ENCODE results near the gene NT5DC3. TPM values are rescaled to one million over a fixed set of nuclear protein-coding genes. Genes with fewer than 3 reads are reported as not detected.

Gene NT5DC3
- total RNA-seq, 2 experiments from 2014 or later: 4.7 to 7.5 TPM

DNA sequence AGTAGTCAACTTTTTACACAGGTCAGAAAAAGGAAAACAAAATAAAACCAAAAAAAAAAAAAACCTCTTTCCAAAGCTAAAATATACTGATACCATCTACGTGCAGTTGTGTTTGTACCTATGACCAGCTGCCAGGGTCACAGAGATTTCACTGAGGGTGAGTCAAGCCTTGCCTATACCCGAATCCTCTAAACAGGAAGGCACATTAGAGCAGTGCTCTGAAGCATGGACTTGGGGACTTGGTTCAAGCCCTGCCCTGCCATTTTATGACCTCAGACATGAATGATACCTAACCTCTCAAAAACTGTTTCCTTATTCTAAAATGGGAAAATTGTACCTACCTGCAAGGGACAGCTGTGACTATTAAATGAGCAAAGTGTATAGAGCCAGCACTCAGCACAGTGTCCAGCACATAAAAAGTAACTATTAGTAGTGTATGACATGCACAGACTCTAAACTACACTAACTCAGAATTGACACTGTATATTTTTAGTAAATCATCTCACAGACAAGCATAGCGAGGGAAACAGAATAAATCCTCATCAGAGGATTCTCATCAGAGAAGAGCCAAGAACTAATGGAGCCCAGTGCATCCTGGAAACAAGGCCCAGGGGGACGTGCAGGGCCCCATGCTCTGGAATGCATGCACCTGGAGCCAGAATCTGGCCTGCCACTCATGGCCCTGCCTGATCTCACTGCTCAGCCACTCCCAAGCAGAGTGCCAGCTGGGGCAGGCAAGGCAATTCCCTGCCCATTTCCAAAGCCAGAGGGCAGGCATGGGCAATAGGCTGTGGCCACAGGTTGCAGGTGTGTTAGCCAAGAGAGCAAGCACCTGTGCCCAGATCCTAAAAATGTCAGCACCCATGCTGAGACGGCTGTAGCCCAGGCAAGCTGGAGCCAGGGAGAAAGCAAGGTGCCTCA, 57.0 kb downstream of the NT5DC3 start:
- Histone ChIP-seq H3K4me2 (ENCODE audit: low read length) (no peak overlapping the region), H4K20me1 (ENCODE audit: insufficient read depth, low read length) (no peaks in the 10 kb centered on the region), H3K79me2 (ENCODE audit: insufficient read depth, low read depth, low read length) (no peaks in the 10 kb centered on the region), H3K9me2 (ENCODE audit: insufficient read depth, low read length) (no peaks in the 10 kb centered on the region), H3K36me3 (ENCODE audit: insufficient read depth, low read length) (peaks cover 13% of the 10 kb centered on the region; the same call in 1 of the 2 replicates), H3K9me3 (ENCODE audit: low read length) (no peaks in the 10 kb centered on the region), H3K27ac (ENCODE audit: low read depth, low read length, poor library complexity, severe bottlenecking) (no peak overlapping the region), H3K4me3 (ENCODE audit: low read depth, low read length, poor library complexity, severe bottlenecking) (no peak overlapping the region), H3K4me1 (ENCODE audit: insufficient read depth, low read length, poor library complexity, severe bottlenecking) (no peaks in the 10 kb centered on the region), H2AFZ (ENCODE audit: low read length) (no peak overlapping the region)
- TF ChIP-seq, protein P1, sequence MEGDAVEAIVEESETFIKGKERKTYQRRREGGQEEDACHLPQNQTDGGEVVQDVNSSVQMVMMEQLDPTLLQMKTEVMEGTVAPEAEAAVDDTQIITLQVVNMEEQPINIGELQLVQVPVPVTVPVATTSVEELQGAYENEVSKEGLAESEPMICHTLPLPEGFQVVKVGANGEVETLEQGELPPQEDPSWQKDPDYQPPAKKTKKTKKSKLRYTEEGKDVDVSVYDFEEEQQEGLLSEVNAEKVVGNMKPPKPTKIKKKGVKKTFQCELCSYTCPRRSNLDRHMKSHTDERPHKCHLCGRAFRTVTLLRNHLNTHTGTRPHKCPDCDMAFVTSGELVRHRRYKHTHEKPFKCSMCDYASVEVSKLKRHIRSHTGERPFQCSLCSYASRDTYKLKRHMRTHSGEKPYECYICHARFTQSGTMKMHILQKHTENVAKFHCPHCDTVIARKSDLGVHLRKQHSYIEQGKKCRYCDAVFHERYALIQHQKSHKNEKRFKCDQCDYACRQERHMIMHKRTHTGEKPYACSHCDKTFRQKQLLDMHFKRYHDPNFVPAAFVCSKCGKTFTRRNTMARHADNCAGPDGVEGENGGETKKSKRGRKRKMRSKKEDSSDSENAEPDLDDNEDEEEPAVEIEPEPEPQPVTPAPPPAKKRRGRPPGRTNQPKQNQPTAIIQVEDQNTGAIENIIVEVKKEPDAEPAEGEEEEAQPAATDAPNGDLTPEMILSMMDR (conservative IDR thresholded peaks at IDR 0.05; ENCODE audit: low read length): no peak
- no peak for TF ChIP-seq EZH2phosphoT487 (IDR thresholded peaks at IDR 0.05; ENCODE audit: borderline replicate concordance, low read depth, low read length)
- CTCF ChIA-PET (ENCODE audit: unreplicated experiment): no interaction called here
- BruUV-seq (replicated peaks): no TSS peak
- intact Hi-C loops (cut with micrococcal nuclease; ENCODE audit: unreplicated experiment): no loop called here
- DNase-seq (ENCODE audit: low spot score): no peak
- POLR2A ChIA-PET: interaction anchor here (0.6 kb wide), 1 partner anchor 31 kb away, joined by 3 read pairs; no protein-coding TSS in a partner anchor

DNA sequence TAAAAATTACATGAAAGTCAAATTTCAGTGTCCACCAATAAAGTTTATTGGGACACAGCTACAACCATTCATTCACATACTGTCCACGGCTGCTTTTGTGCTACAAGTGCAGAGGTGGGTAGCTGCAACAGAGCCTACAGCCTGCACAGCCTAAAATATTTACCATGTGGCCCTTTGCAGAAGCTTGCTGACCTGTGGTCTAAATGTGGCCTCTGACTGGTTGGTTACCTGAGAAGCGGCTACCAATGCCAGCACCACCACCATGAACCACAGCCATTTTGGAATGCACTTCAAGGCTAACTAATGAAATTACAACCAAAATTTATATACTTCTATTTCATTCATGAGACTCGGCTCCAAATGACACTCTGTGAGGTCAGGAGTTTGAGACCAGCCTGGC, 58.6 kb downstream of the NT5DC3 start:
- H3K4me1 ChIP-seq (ENCODE audit: insufficient read depth, low read length, poor library complexity, severe bottlenecking): no peaks in the 10 kb centered on the region
- H3K36me3 ChIP-seq (ENCODE audit: insufficient read depth, low read length): peaks cover 13% of the 10 kb centered on the region; the same call in 1 of the 2 replicates
- no peak overlapping the region for H2AFZ ChIP-seq (ENCODE audit: low read length)
- no peak overlapping the region for H3K4me3 ChIP-seq (ENCODE audit: low read depth, low read length, poor library complexity, severe bottlenecking)
- no TSS peak for BruUV-seq (replicated peaks)
- no peak overlapping the region for H3K27ac ChIP-seq (ENCODE audit: low read depth, low read length, poor library complexity, severe bottlenecking)
- DNase-seq (ENCODE audit: low spot score): no peak
- CTCF ChIA-PET (ENCODE audit: unreplicated experiment): no interaction called here
- intact Hi-C loops (cut with micrococcal nuclease; ENCODE audit: unreplicated experiment): no loop called here
- H3K9me2 ChIP-seq (ENCODE audit: insufficient read depth, low read length): no peaks in the 10 kb centered on the region
- no peak overlapping the region for H3K4me2 ChIP-seq (ENCODE audit: low read length)
- TF ChIP-seq EZH2phosphoT487 (IDR thresholded peaks at IDR 0.05; ENCODE audit: borderline replicate concordance, low read depth, low read length): no peak
- TF ChIP-seq, protein P1 (conservative IDR thresholded peaks at IDR 0.05; ENCODE audit: low read length): no peak
- no peaks in the 10 kb centered on the region for H4K20me1 ChIP-seq (ENCODE audit: insufficient read depth, low read length)
- H3K9me3 ChIP-seq (ENCODE audit: low read length): no peaks in the 10 kb centered on the region
- POLR2A ChIA-PET: no interaction called here
- no peaks in the 10 kb centered on the region for H3K79me2 ChIP-seq (ENCODE audit: insufficient read depth, low read depth, low read length)

DNA sequence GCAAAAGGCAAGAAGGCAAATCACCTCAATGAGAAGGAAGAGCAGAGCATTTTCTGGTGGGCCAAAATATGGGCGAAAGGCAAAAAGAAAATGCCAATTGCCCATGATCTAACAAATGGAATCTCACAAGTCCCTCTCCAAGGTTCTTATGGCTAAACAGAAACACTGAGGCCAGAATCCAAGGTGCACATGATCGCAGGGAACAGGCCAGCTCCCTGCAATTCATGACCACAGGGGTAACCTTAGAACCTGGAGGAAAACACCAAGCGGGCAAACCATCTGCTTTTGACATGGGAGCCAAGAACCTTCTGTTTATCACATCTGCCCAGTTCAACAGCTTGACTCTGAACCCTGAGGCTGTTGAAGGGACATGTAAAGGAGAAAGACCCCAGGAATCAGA, 60.0 kb downstream of the NT5DC3 start:
- Histone ChIP-seq H3K27ac (ENCODE audit: low read depth, low read length, poor library complexity, severe bottlenecking) (no peak overlapping the region), H2AFZ (ENCODE audit: low read length) (no peak overlapping the region), H3K9me3 (ENCODE audit: low read length) (no peaks in the 10 kb centered on the region), H4K20me1 (ENCODE audit: insufficient read depth, low read length) (no peaks in the 10 kb centered on the region), H3K79me2 (ENCODE audit: insufficient read depth, low read depth, low read length) (no peaks in the 10 kb centered on the region), H3K4me3 (ENCODE audit: low read depth, low read length, poor library complexity, severe bottlenecking) (no peak overlapping the region), H3K4me2 (ENCODE audit: low read length) (no peak overlapping the region), H3K4me1 (ENCODE audit: insufficient read depth, low read length, poor library complexity, severe bottlenecking) (no peaks in the 10 kb centered on the region), H3K36me3 (ENCODE audit: insufficient read depth, low read length) (peaks cover 13% of the 10 kb centered on the region; the same call in 1 of the 2 replicates), H3K9me2 (ENCODE audit: insufficient read depth, low read length) (no peaks in the 10 kb centered on the region)
- BruUV-seq (replicated peaks): no TSS peak
- intact Hi-C loops (cut with micrococcal nuclease; ENCODE audit: unreplicated experiment): no loop called here
- no peak for DNase-seq (ENCODE audit: low spot score)
- TF ChIP-seq EZH2phosphoT487 (IDR thresholded peaks at IDR 0.05; ENCODE audit: borderline replicate concordance, low read depth, low read length): no peak
- TF ChIP-seq, protein P1 (conservative IDR thresholded peaks at IDR 0.05; ENCODE audit: low read length): no peak
- ChIA-PET POLR2A (interaction anchor here (0.8 kb wide), 1 partner anchor 7 kb away, joined by 3 read pairs; no protein-coding TSS in a partner anchor), CTCF (ENCODE audit: unreplicated experiment) (no interaction called here)

Measured in OCI-LY7 (cell line).